Stomach (tissue), 19 donors: ENCODE measurements around the gene HINFP. TPM values are rescaled to one million over a fixed set of nuclear protein-coding genes. Genes with fewer than 3 reads are reported as not detected.

ENCODE experiments used
- DNase-seq, 2 donors: peaks; one replicate each; pipeline versions ENCODE4 v3.0.0 to v3.0.0-alpha.2; 2013 to 2019
- H3K27ac ChIP-seq, 5 donors: fragments of 200-600 bp in 4 of 5; sonication (generic) in 4 of 5; one replicate each; pipeline ENCODE4 v1.5.1; 2013 to 2019; ENCODE audit warnings: mild to moderate bottlenecking in 1 of 5, moderate library complexity in 1 of 5
- H3K27me3 ChIP-seq, 3 donors: fragments of 200-600 bp; sonication (generic); one replicate each; pipeline ENCODE4 v1.5.1; 2017 to 2019; ENCODE audit warnings: mixed run types in 1 of 3
- H3K36me3 ChIP-seq, 4 donors: fragments of 200-600 bp; sonication (generic); 1 replicate in 3 of 4; 2 replicates in 1 of 4; pipeline ENCODE4 v1.5.1; 2016 to 2019
- H3K4me1 ChIP-seq, 4 donors: fragments of 200-600 bp; sonication (generic); one replicate each; pipeline ENCODE4 v1.5.1; 2016 to 2019
- H3K4me3 ChIP-seq, 4 donors: fragments of 200-600 bp; sonication (generic) in 3 of 4; one replicate each; pipeline ENCODE4 v1.5.1; 2016 to 2019; ENCODE audit warnings: mild to moderate bottlenecking in 1 of 4
- H3K9me3 ChIP-seq, 4 donors: fragments of 200-600 bp; sonication (generic); one replicate each; pipeline ENCODE4 v1.5.1; 2016 to 2019
- EP300 ChIP-seq: sonication (generic); formaldehyde crosslinking; IDR thresholded peaks from one replicate; pipeline ENCODE4 v1.6.1; 2017; ENCODE audit warnings: antibody characterized with exemption
- POLR2A ChIP-seq, 4 donors: fragments of 450-650 bp; IDR thresholded peaks; one replicate each; pipeline ENCODE4 v1.6.1; 2016; ENCODE audit warnings: antibody characterized with exemption in 4 of 4, control low read depth in 2 of 4, mild to moderate bottlenecking in 1 of 4, moderate library complexity in 1 of 4
- POLR2AphosphoS5 ChIP-seq, 3 donors: sonication (generic); formaldehyde crosslinking; IDR thresholded peaks; one replicate each; pipeline ENCODE4 v1.6.1; 2016; ENCODE audit warnings: antibody characterized with exemption in 3 of 3
- WGBS, 5 donors: extraction: QIAGEN DNeasy Blood & Tissue Kit in 3 of 5; methylation state at CpG; one replicate each; pipeline versions ENCODE4 v1.1.5 to v1.1.7; 2013 to 2018; 5-methylcytosine and 5-hydroxymethylcytosine counted together
- intact Hi-C: fragments of 100-400 bp; cut with DNase I; formaldehyde crosslinking; loops from one replicate; pipeline ENCODE4 v1.15.1; 2023; ENCODE audit warnings: low total_unique reads
- long read RNA-seq, 10 donors: transcript quantifications; one replicate each; lab custom pipeline, GENCODE V29; 2026
- polyA plus RNA-seq, 3 donors: library from polyadenylated mRNA; stranded (reverse); fragments of 200-250 nt; gene quantifications; one replicate each; pipeline ENCODE4 v1.2.3, GENCODE V29; 2013
- total RNA-seq, 5 donors: library from RNA; depleted of rRNA; stranded (reverse); fragments of >200 nt; gene quantifications; one replicate each; pipeline versions ENCODE4 v1.1.0 to v1.2.3, GENCODE V29; 2014 to 2016
- TF ChIP-seq, protein P1 (sequence below), 7 experiments: fragments of 450-650 bp in 4 of 7; fragments of 200-600 bp in 3 of 7; sonication (generic) in 3 of 7; IDR thresholded peaks; one replicate each; pipeline ENCODE4 v1.5.1; 2016 to 2019; ENCODE audit warnings: antibody characterized with exemption in 7 of 7, control low read depth in 2 of 7, mild to moderate bottlenecking in 1 of 7
- donor health status: healthy with polysubstance abuse.
- donor health status: Bipolar disorder and iron deficiency.
- donor health status: healthy.

Gene HINFP, protein sequence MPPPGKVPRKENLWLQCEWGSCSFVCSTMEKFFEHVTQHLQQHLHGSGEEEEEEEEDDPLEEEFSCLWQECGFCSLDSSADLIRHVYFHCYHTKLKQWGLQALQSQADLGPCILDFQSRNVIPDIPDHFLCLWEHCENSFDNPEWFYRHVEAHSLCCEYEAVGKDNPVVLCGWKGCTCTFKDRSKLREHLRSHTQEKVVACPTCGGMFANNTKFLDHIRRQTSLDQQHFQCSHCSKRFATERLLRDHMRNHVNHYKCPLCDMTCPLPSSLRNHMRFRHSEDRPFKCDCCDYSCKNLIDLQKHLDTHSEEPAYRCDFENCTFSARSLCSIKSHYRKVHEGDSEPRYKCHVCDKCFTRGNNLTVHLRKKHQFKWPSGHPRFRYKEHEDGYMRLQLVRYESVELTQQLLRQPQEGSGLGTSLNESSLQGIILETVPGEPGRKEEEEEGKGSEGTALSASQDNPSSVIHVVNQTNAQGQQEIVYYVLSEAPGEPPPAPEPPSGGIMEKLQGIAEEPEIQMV
- total RNA-seq (10 to 100 TPM; 17.1 to 80.8 (median 43.6) TPM), polyA plus RNA-seq (10 to 100 TPM in 2 of 3 donors, 1 to 10 TPM in 1; 9.2 to 11.9 (median 10.1) TPM)
- long read RNA-seq, donor 1 = 0 reads
- long read RNA-seq, donor 2 = 0 reads
- long read RNA-seq, donor 3 = 0 reads
- long read RNA-seq, donor 4, partial matches to known transcripts = 0 of 1 reads
- long read RNA-seq, donor 4, other reads (novel, unspliced or antisense) = 0 of 1 reads
- long read RNA-seq, donor 5, partial matches to known transcripts = 0 of 2 reads
- long read RNA-seq, donor 5, other reads (novel, unspliced or antisense) = 0 of 2 reads
- long read RNA-seq, donor 6, partial matches to known transcripts = 0 of 2 reads
- long read RNA-seq, donor 6, other reads (novel, unspliced or antisense) = 0 of 2 reads
- long read RNA-seq, donor 7, transcript HINFP-201 (10 exons, 3,163 nt) = major isoform, 5 of 5 reads
- long read RNA-seq, donor 7, partial matches to known transcripts = 0 of 5 reads
- long read RNA-seq, donor 7, other reads (novel, unspliced or antisense) = 0 of 5 reads
- long read RNA-seq, donor 8, partial matches to known transcripts = 5 of 7 reads
- long read RNA-seq, donor 8, other reads (novel, unspliced or antisense) = 0 of 7 reads
- long read RNA-seq, donor 9, partial matches to known transcripts = 0 of 1 reads
- long read RNA-seq, donor 9, other reads (novel, unspliced or antisense) = 0 of 1 reads
- long read RNA-seq, donor 10, partial matches to known transcripts = 0 of 1 reads
- long read RNA-seq, donor 10, other reads (novel, unspliced or antisense) = 0 of 1 reads

DNA sequence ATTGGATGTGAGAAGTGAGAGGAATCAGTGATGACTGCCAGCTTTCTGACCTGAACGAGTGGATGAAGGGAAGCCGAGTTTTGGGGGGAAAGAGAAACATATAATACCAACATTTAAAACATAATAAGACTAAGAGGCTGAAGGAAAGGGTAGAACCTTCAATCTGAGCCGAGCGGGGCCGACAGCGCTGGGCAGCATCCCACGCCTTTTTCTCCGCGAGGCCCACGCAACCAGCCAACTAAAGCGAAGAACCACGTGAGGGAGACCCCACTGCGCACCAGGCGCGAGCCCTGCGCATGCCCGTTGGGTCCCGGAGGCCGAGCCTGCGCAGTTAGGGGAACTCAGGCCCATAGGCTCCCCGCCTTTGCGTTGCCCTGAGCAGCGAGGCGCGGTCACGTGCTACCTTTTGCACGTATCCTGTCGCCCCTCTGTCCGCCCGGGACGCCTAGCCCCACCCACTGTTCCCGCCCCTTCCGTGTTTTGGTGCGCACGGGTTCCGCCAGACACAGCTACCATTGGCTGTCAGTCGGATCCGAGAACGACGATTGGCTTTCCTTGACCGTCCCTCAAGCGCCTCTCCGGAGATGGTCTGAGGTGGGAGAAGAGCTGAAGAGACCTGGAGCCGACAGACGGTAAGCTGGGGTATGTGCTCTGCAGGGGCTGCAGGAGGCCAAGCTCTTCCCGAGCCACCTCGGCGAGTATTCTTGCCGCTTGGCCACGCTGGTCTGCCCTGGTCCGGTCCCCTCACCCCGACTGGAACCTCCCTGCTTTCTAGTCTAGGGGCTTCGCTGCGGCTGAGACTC is at the start of gene HINFP:
Gene HINFP, plus strand, starts transcription at position 573 of the 803 bp plus-strand sequence. CDS start 5,365 bp downstream, outside the sequence.
- intact Hi-C loops = no loop called here
- H3K4me1 ChIP-seq = peaks cover 16 to 52% (median 35%) of the 10 kb centered on the region in 4 donors
- peaks cover 4 to 44% (median 32%) of the 10 kb centered on the region in 4 donors for H3K36me3 ChIP-seq
- no peaks in the 10 kb centered on the region for H3K27me3 ChIP-seq
- TF ChIP-seq POLR2AphosphoS5 (IDR thresholded peaks at IDR 0.05) (peak; percentile 47 to 96 (median 88)), POLR2A (IDR thresholded peaks at IDR 0.05) (no peak), EP300 (no peak)
- TF ChIP-seq, protein P1, sequence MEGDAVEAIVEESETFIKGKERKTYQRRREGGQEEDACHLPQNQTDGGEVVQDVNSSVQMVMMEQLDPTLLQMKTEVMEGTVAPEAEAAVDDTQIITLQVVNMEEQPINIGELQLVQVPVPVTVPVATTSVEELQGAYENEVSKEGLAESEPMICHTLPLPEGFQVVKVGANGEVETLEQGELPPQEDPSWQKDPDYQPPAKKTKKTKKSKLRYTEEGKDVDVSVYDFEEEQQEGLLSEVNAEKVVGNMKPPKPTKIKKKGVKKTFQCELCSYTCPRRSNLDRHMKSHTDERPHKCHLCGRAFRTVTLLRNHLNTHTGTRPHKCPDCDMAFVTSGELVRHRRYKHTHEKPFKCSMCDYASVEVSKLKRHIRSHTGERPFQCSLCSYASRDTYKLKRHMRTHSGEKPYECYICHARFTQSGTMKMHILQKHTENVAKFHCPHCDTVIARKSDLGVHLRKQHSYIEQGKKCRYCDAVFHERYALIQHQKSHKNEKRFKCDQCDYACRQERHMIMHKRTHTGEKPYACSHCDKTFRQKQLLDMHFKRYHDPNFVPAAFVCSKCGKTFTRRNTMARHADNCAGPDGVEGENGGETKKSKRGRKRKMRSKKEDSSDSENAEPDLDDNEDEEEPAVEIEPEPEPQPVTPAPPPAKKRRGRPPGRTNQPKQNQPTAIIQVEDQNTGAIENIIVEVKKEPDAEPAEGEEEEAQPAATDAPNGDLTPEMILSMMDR (IDR thresholded peaks at IDR 0.05) = no peak
- H3K4me3 ChIP-seq = peak within 1 kb of the TSS; percentile 79 to 90 (median 86)
- DNase-seq = peak; percentile 100
- H3K9me3 ChIP-seq = no peaks in the 10 kb centered on the region
- peak within 1 kb of the TSS; percentile 80 to 89 (median 87) for H3K27ac ChIP-seq
- WGBS, 5 donors = 0 to 1% (median 0%) methylated on average over 34 to 54 of the region's 54 CpGs

DNA sequence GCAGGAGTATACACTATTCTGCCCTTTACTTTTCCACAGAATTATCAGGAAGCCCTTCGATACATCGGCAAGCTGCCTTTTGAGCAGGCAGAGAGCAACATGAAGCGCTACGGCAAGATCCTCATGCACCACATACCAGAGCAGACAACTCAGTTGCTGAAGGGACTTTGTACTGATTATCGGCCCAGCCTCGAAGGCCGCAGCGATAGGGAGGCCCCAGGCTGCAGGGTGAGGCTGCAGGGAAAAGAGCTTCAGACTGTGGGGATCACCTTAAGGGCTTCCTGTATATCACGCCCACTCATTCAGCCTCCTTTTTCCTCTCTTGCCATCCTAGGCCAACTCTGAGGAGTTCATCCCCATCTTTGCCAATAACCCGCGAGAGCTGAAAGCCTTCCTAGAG is 43.5 kb upstream of the HINFP start:
- Histone ChIP-seq H3K4me1 (peaks cover 0 to 13% (median 0%) of the 10 kb centered on the region in 4 donors), H3K27ac (no peak overlapping the region), H3K27me3 (no peaks in the 10 kb centered on the region), H3K9me3 (no peaks in the 10 kb centered on the region), H3K36me3 (peaks cover 92 to 100% (median 99%) of the 10 kb centered on the region in 4 donors), H3K4me3 (no peak overlapping the region)
- DNase-seq = no peak
- 92 to 96% (median 95%) methylated on average over 11 of the region's 11 CpGs for WGBS, 5 donors
- no peak for TF ChIP-seq POLR2AphosphoS5 (IDR thresholded peaks at IDR 0.05)
- TF ChIP-seq, protein P1 (IDR thresholded peaks at IDR 0.05) = no peak
- no peak for TF ChIP-seq POLR2A (IDR thresholded peaks at IDR 0.05)
- no peak for TF ChIP-seq EP300
- intact Hi-C loops = no loop called here

DNA sequence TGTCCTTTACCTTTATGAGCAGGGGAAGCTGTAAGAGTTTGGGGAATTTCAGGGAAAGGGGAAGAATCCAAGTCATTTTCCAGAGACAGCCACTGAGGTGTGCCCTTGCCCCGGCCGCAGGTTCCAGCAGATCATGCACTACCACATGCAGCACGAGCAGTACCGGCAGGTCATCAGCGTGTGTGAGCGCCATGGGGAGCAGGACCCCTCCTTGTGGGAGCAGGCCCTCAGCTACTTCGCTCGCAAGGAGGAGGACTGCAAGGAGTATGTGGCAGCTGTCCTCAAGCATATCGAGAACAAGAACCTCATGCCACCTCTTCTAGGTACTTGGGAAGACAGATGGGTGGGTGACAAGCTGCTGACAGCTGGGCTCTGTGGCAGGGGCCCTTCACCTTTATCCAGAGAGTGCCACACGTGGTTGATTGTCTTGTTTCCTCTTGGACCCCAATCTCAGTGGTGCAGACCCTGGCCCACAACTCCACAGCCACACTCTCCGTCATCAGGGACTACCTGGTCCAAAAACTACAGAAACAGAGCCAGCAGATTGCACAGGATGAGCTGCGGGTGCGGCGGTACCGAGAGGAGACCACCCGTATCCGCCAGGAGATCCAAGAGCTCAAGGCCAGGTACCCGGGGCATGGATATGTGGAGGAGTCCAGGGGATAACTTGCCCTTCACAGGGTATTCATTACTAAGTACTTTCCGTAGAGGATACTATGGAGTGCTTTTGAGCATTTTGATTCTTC is 42.5 kb upstream of the HINFP start:
- whole genome bisulfite sequencing, 5 donors = 92 to 95% (median 94%) methylated on average over 15 to 19 of the region's 19 CpGs

More for the DNA sequence above, 42.5 kb upstream of the HINFP start:
- Histone ChIP-seq H3K27ac (no peak overlapping the region), H3K27me3 (no peaks in the 10 kb centered on the region), H3K9me3 (no peaks in the 10 kb centered on the region), H3K36me3 (peaks cover 82 to 90% (median 89%) of the 10 kb centered on the region in 4 donors), H3K4me1 (peaks cover 0 to 13% (median 0%) of the 10 kb centered on the region in 4 donors), H3K4me3 (no peak overlapping the region)
- DNase-seq = no peak
- intact Hi-C loops = no loop called here
- TF ChIP-seq POLR2AphosphoS5 (IDR thresholded peaks at IDR 0.05) (no peak), EP300 (no peak), POLR2A (IDR thresholded peaks at IDR 0.05) (no peak)
- TF ChIP-seq, protein P1 (IDR thresholded peaks at IDR 0.05) = no peak
